Fibroblast of mammary gland (primary cell): ENCODE results near the gene BMPR1B.

Source experiments
- DNase-seq: peaks from one replicate; pipeline ENCODE4 v3.0.0-alpha.2; 2010; ENCODE audit warnings: low read depth
- H3K4me3 ChIP-seq: 2 replicates; pipeline ENCODE4 v1.5.1; 2011; ENCODE audit warnings: low read depth, mild to moderate bottlenecking, low read length, moderate library complexity; ENCODE audit not compliant: control insufficient read depth
- TF ChIP-seq, protein P1 (sequence below): conservative IDR thresholded peaks from 2 replicates; pipeline ENCODE4 v1.5.1; 2011; ENCODE audit warnings: low read depth, low read length, inconsistent platforms; ENCODE audit not compliant: control insufficient read depth, insufficient read depth

The BMPR1B gene

GRCh38 chr4:94909645-94910044, 151.9 kb downstream of the BMPR1B start:
- no peak overlapping the region for H3K4me3 ChIP-seq
- no peak for DNase-seq
- TF ChIP-seq, protein P1, sequence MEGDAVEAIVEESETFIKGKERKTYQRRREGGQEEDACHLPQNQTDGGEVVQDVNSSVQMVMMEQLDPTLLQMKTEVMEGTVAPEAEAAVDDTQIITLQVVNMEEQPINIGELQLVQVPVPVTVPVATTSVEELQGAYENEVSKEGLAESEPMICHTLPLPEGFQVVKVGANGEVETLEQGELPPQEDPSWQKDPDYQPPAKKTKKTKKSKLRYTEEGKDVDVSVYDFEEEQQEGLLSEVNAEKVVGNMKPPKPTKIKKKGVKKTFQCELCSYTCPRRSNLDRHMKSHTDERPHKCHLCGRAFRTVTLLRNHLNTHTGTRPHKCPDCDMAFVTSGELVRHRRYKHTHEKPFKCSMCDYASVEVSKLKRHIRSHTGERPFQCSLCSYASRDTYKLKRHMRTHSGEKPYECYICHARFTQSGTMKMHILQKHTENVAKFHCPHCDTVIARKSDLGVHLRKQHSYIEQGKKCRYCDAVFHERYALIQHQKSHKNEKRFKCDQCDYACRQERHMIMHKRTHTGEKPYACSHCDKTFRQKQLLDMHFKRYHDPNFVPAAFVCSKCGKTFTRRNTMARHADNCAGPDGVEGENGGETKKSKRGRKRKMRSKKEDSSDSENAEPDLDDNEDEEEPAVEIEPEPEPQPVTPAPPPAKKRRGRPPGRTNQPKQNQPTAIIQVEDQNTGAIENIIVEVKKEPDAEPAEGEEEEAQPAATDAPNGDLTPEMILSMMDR, result no peak

- H3K4me3 ChIP-seq, result no peak overlapping the region
- TF ChIP-seq, protein P1, result no peak
- no peak for DNase-seq
Observed at GRCh38 chr4:94911106-94911505, 153.4 kb downstream of the BMPR1B start.

DNA sequence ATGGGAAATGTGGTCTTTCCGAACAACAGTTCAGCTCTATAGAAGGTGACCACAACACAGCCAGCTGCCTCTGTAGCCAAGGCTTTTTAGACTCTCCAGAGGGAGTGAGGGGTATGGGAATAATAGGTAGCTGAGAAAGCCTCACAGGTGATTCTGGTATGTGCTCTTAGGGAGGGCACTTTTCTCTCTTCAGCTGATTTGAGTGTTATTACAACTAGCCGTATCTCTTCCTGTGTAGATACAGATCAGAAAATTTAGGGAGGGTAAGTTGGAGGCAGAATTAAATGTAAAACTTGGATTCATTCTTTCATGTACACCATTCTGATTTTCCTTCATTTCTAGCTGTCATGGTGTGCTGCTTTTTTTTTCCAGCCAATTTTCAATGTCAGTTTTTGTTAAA, 154.9 kb downstream of the BMPR1B start:
- TF ChIP-seq, protein P1, result no peak
- no peak for DNase-seq
- no peak overlapping the region for H3K4me3 ChIP-seq

- TF ChIP-seq, protein P1, result no peak
- no peak for DNase-seq
- no peak overlapping the region for H3K4me3 ChIP-seq
Observed at GRCh38 chr4:94913316-94913715, 155.6 kb downstream of the BMPR1B start.

GRCh38 chr4:94917146-94917545, 159.4 kb downstream of the BMPR1B start:
- H3K4me3 ChIP-seq, result no peak overlapping the region
- TF ChIP-seq, protein P1, result no peak
- no peak for DNase-seq

DNA sequence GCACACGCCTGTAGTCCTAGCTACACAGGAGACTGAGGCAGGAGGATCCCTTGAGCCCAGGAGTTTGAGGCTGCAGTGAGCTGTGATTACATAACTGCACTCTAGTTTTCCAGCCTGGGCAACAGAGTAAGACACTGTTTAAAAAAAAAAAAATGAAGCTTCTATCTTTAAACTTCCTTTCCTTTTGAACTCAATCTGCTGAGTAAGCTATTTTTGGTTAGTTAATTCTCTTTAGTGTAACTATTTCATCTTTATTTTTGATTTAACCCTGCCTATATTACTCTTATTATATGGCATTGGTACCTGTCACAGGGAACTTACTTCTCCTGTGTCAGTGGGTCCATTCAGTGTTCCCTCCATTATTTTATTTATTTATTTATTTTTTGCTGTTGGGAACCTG, 160.8 kb downstream of the BMPR1B start:
- no peak overlapping the region for H3K4me3 ChIP-seq
- TF ChIP-seq, protein P1, result no peak
- DNase-seq, result no peak

DNA sequence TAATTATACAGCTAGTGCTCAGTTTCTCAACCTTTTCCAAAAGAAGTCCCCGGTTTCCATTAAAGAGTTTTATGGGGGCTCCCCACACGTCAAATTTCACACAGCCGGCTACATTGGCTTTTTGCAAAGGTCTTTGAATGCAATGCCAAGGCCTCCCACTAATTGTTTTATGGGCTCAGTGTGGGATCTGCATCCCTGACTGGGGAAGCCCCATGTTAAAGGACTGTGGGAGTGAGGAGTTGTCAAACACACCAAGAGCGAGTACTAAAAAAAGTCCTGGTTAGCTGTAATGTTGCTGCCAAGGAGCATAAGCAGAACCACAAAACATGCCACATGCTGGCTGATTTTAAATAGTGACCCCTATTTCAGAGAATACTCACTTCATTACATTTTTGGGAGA, 162.6 kb downstream of the BMPR1B start:
- DNase-seq, result no peak
- TF ChIP-seq, protein P1, result no peak

More for the DNA sequence above, 162.6 kb downstream of the BMPR1B start:
- H3K4me3 ChIP-seq, result no peak overlapping the region
